Measurements from ENCODE around the gene STARD3. TPM values are rescaled to one million over a fixed set of nuclear protein-coding genes. Genes with fewer than 3 reads are reported as not detected.

STARD3 gene
- total and polyA plus RNA-seq, 10 donors, result 59.5 to 166 (median 100) TPM

DNA sequence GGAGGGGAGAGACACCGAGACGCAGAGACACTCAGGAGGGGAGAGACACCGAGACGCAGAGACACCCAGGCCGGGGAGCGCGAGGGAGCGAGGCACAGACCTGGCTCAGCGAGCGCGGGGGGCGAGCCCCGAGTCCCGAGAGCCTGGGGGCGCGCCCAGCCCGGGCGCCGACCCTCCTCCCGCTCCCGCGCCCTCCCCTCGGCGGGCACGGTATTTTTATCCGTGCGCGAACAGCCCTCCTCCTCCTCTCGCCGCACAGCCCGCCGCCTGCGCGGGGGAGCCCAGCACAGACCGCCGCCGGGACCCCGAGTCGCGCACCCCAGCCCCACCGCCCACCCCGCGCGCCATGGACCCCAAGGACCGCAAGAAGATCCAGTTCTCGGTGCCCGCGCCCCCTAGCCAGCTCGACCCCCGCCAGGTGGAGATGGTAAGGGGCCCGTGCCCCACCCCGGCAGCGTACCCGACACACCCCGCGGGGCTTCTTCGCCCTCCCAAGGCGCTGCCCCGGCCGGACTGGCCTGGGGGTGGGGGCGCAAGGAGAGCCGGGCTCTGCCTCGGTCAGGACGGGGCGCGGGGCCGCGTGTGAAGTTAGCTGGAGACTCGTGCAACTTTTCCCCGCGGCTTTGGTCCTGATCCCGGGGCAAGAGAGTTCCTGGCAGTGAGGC lies 9.8 kb upstream of the STARD3 start:
- intact Hi-C loops (cut with DNase I; ENCODE audit: low total_unique reads), result loop anchor here (10.0 kb wide), 1 partner anchor 238 kb away; the partner anchor contains the start of genes IKZF3 and ZPBP2

DNA sequence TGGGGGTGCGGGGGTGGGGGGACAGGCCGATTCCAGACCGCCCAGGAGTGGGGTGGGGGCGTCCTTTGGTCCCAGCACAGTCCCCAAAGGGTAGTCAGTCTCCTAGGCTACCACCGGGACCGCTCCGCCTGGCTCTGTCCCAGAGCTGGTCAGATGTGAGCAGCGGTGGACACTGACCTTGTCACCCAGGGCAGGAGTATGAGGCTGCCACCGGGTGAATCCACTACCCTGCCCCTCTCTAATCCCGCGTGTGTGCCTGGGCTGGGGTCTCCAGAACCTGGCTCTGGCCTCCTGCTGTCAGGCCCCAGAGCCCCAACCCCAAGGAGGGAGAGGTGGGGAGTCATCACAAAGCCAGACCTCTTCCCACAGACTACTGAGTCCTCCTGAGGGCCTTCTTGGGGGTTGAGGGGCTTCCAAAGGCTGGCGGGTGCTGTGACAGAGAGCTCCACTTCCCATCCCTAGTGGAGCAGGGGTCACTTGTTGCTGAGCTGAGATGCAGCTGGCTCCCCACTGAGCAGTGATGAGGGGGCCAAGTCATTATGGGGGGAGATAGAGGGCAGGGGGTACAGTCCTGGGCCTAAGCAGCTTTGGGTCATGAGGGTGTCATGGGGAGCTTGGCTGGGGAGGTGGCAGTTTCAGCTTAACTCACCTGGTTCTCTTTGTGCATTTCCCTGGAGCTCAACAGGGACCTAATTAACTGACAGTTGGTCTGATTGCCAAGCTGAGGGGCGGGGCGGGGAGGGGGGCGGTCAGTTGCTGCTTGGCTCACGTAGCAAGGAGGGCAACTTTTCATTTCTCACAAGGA lies 9.0 kb upstream of the STARD3 start:
- WGBS, 5 donors, result 68 to 84% (median 75%) methylated on average over 13 to 16 of the region's 16 CpGs
- H3K4me1 ChIP-seq, result peaks cover 0 to 46% (median 20%) of the 10 kb centered on the region in 6 donors

More for the DNA sequence above, 9.8 kb upstream of the STARD3 start:
- no peak overlapping the region for H3K27ac ChIP-seq
- TF ChIP-seq, protein P1, sequence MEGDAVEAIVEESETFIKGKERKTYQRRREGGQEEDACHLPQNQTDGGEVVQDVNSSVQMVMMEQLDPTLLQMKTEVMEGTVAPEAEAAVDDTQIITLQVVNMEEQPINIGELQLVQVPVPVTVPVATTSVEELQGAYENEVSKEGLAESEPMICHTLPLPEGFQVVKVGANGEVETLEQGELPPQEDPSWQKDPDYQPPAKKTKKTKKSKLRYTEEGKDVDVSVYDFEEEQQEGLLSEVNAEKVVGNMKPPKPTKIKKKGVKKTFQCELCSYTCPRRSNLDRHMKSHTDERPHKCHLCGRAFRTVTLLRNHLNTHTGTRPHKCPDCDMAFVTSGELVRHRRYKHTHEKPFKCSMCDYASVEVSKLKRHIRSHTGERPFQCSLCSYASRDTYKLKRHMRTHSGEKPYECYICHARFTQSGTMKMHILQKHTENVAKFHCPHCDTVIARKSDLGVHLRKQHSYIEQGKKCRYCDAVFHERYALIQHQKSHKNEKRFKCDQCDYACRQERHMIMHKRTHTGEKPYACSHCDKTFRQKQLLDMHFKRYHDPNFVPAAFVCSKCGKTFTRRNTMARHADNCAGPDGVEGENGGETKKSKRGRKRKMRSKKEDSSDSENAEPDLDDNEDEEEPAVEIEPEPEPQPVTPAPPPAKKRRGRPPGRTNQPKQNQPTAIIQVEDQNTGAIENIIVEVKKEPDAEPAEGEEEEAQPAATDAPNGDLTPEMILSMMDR (IDR thresholded peaks at IDR 0.05 in 8 of 11, conservative IDR thresholded peaks at IDR 0.05 in 3 of 11), result no peak
- no peak for TF ChIP-seq POLR2AphosphoS5 (IDR thresholded peaks at IDR 0.05)
- TF ChIP-seq POLR2A (IDR thresholded peaks at IDR 0.05), result no peak
- H3K4me3 ChIP-seq, result peak overlapping the region in 5 of 8 donors; percentile 2 to 55 (median 17)
- H3K27me3 ChIP-seq (replicated peaks in 1 of 7), result peaks cover 0 to 84% (median 35%) of the 10 kb centered on the region in 7 donors
- H3K4me1 ChIP-seq, result peaks cover 0 to 53% (median 24%) of the 10 kb centered on the region in 6 donors
- WGBS, 5 donors, result 7 to 15% (median 8%) methylated on average over 13 to 72 of the region's 72 CpGs
- peak; percentile 69 for DNase-seq
- H3K36me3 ChIP-seq, result no peaks in the 10 kb centered on the region
- H3K9me3 ChIP-seq, result no peaks in the 10 kb centered on the region

GRCh38 chr17:39628655-39629493 lies 8.1 kb upstream of the STARD3 start:
- DNase-seq, result no peak
- H3K27ac ChIP-seq, result no peak overlapping the region
- intact Hi-C loops (cut with DNase I; ENCODE audit: low total_unique reads), result loop anchor here (10.0 kb wide), 1 partner anchor 236 kb away; the partner anchor contains the start of genes IKZF3 and ZPBP2
- H3K27me3 ChIP-seq (replicated peaks in 1 of 7), result peaks cover 0 to 86% (median 35%) of the 10 kb centered on the region in 7 donors
- 71 to 81% (median 75%) methylated on average over 8 to 10 of the region's 10 CpGs for WGBS, 5 donors
- H3K4me1 ChIP-seq, result peaks cover 0 to 38% (median 11%) of the 10 kb centered on the region in 6 donors
- no peaks in the 10 kb centered on the region for H3K9me3 ChIP-seq
- no peaks in the 10 kb centered on the region for H3K36me3 ChIP-seq
- TF ChIP-seq POLR2AphosphoS5 (IDR thresholded peaks at IDR 0.05), result no peak
- TF ChIP-seq POLR2A (IDR thresholded peaks at IDR 0.05), result no peak
- TF ChIP-seq, protein P1 (IDR thresholded peaks at IDR 0.05 in 8 of 11, conservative IDR thresholded peaks at IDR 0.05 in 3 of 11), result no peak
- no peak overlapping the region for H3K4me3 ChIP-seq

More for the DNA sequence above, 9.0 kb upstream of the STARD3 start:
- TF ChIP-seq, protein P1 (IDR thresholded peaks at IDR 0.05 in 8 of 11, conservative IDR thresholded peaks at IDR 0.05 in 3 of 11), result no peak
- TF ChIP-seq POLR2A (IDR thresholded peaks at IDR 0.05) (no peak), POLR2AphosphoS5 (IDR thresholded peaks at IDR 0.05) (no peak)
- H3K27ac ChIP-seq, result no peak overlapping the region
- intact Hi-C loops (cut with DNase I; ENCODE audit: low total_unique reads), result loop anchor here (10.0 kb wide), 1 partner anchor 237 kb away; the partner anchor contains the start of genes IKZF3 and ZPBP2
- no peaks in the 10 kb centered on the region for H3K36me3 ChIP-seq
- no peak overlapping the region for H3K4me3 ChIP-seq
- DNase-seq, result no peak
- H3K27me3 ChIP-seq (replicated peaks in 1 of 7), result peaks cover 0 to 89% (median 35%) of the 10 kb centered on the region in 7 donors
- H3K9me3 ChIP-seq, result no peaks in the 10 kb centered on the region

Data from spleen (tissue), 11 donors.